Measurements from ENCODE around the gene SSX4. TPM values are rescaled to one million over a fixed set of nuclear protein-coding genes. Genes with fewer than 3 reads are reported as not detected.
"Not testable (repeated sequence)": the region's sequence is repeated elsewhere in the genome, so short reads cannot be mapped to it uniquely, and the experiment has no call there.

SSX4 gene
- total RNA-seq, 1 donor from 2014 or later = not detected

DNA sequence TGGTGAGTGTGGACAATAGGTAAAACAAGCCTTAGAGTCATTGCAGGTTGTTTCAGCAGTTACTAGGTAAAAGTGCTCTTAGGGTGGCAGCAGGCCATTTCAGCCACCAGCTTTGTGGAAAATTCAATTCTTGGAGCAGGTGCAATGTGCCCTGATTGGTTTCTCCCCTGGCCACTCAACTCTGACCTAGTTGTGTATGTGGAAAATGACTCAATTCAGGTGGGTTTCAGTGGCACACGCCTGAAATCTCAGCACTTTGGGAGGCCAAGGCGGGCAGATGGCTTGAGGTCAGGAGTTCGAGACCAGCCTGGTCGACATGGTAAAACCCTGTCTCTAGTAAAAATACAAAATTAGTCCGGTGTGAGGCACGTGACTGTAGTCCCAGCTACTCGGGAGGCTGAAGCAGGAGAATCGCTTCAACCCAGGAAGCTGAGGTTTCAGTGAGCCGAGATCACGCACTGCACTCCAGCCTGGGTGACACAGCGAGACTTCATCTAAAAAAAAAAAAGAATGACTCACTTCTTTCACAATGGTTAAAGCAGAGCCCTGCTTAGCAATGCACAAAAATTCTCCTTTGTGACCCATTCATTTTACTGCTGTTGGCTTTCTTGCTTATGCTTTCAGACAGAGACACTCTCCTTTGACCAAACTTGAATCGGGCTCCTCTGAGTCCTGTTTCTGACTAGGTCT, 43.8 kb downstream of the SSX4 start:
- H3K4me3 Mint-ChIP-seq (ENCODE audit: unreplicated experiment); H3K9me3 Mint-ChIP-seq (ENCODE audit: unreplicated experiment); H3K27me3 Mint-ChIP-seq (ENCODE audit: unreplicated experiment); H3K36me3 Mint-ChIP-seq (ENCODE audit: low read depth, unreplicated experiment); DNase-seq (ENCODE audit: low spot score); H3K27ac Mint-ChIP-seq (ENCODE audit: unreplicated experiment); H3K4me1 Mint-ChIP-seq (ENCODE audit: unreplicated experiment): not testable (repeated sequence)

DNA sequence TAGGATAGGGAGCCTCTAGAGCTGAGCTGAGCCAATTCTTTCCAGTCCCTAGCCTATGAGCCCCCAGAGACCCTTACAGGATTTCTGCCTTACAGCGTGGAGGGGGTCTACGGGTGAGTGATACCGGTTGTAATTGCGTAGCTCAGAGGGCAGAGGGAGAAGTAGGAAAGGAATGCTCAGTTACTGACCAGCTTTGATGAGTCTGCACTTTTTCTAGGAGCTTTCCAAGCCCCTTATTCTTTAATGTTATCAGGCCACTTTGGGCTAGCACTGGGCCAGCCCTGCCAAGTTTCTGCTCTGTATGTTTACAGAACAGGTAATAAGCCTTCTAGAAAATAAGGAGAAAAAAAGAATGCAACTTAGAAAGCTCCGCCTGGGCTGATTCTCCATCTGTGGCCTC, 46.3 kb downstream of the SSX4 start:
- H3K27me3 Mint-ChIP-seq (ENCODE audit: unreplicated experiment); H3K4me1 Mint-ChIP-seq (ENCODE audit: unreplicated experiment); H3K4me3 Mint-ChIP-seq (ENCODE audit: unreplicated experiment); H3K36me3 Mint-ChIP-seq (ENCODE audit: low read depth, unreplicated experiment); H3K9me3 Mint-ChIP-seq (ENCODE audit: unreplicated experiment); H3K27ac Mint-ChIP-seq (ENCODE audit: unreplicated experiment); DNase-seq (ENCODE audit: low spot score): not testable (repeated sequence)

DNA sequence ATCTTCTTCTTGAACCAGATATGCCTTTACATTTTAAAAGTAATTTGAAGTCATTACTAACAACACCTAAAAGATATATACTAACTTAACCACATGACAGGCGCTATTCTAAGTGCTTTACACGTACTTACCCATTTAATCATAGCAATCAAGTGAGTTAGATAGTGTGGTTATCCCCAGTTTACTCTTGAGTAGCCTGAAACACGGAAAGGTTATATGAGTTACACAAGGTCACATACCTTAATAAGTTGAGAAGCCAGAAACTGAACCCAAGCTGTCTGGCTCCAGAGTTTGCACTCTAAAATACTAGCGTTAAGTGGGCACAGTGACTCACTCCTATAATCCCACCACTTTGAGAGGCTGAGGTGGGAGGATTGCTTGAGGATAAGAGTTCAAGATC, 46.8 kb downstream of the SSX4 start:
- H3K9me3 Mint-ChIP-seq (ENCODE audit: unreplicated experiment); H3K27ac Mint-ChIP-seq (ENCODE audit: unreplicated experiment); DNase-seq (ENCODE audit: low spot score); H3K36me3 Mint-ChIP-seq (ENCODE audit: low read depth, unreplicated experiment); H3K27me3 Mint-ChIP-seq (ENCODE audit: unreplicated experiment); H3K4me3 Mint-ChIP-seq (ENCODE audit: unreplicated experiment); H3K4me1 Mint-ChIP-seq (ENCODE audit: unreplicated experiment): not testable (repeated sequence)

DNA sequence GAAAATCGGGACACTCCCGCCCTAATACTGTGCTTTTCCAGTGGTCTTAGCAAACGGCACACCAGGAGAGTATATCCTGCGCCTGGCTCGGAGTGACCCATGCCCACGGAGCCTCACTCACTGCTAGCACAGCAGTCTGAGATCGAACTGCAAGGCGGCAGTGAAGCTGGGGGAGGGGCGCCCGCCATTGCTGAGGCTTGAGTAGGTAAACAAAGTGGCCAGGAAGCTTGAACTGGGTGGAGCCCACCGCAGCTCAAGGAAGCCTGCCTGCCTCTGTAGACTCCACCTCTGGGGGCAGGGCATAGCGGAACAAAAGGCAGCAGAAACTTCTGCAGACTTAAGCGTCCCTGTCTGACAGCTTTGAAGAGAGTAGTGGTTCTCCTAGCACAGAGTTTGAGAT, 50.4 kb downstream of the SSX4 start:
- not testable (repeated sequence) for H3K27ac Mint-ChIP-seq (ENCODE audit: unreplicated experiment); H3K9me3 Mint-ChIP-seq (ENCODE audit: unreplicated experiment); H3K27me3 Mint-ChIP-seq (ENCODE audit: unreplicated experiment); H3K36me3 Mint-ChIP-seq (ENCODE audit: low read depth, unreplicated experiment); DNase-seq (ENCODE audit: low spot score); H3K4me3 Mint-ChIP-seq (ENCODE audit: unreplicated experiment); H3K4me1 Mint-ChIP-seq (ENCODE audit: unreplicated experiment)

Other genes with a start within 250 kb of the SSX4 start
- not detected for gene SSX5, start 186.7 kb upstream of the SSX4 start, total RNA-seq (ENCODE audit: unreplicated experiment)
- gene SSX1, start 128.1 kb upstream of the SSX4 start, total RNA-seq (ENCODE audit: unreplicated experiment) = not detected
- gene SSX3, start 26.8 kb upstream of the SSX4 start, total RNA-seq (ENCODE audit: unreplicated experiment) = not detected
- gene SSX4B, start 28.4 kb downstream of the SSX4 start, total RNA-seq (ENCODE audit: unreplicated experiment) = not detected
- gene SLC38A5, start 86.7 kb downstream of the SSX4 start, total RNA-seq (ENCODE audit: unreplicated experiment) = 21.7 TPM
- 38.4 TPM for gene FTSJ1, start 92.7 kb downstream of the SSX4 start, total RNA-seq (ENCODE audit: unreplicated experiment)
- gene PORCN, start 125.5 kb downstream of the SSX4 start, total RNA-seq (ENCODE audit: unreplicated experiment) = 9.4 TPM
- gene EBP, start 138.3 kb downstream of the SSX4 start, total RNA-seq (ENCODE audit: unreplicated experiment) = 66.0 TPM
- 12.5 TPM for gene TBC1D25, start 156.2 kb downstream of the SSX4 start, total RNA-seq (ENCODE audit: unreplicated experiment)
- 252 TPM for gene RBM3, start 190.9 kb downstream of the SSX4 start, total RNA-seq (ENCODE audit: unreplicated experiment)
- gene WDR13, start 214.0 kb downstream of the SSX4 start, total RNA-seq (ENCODE audit: unreplicated experiment) = 73.8 TPM